ENCODE measurements around the gene TOM1L2.
A peak's percentile ranks its signal among the peaks of the same experiment; 100 is the strongest.

Gene TOM1L2

DNA sequence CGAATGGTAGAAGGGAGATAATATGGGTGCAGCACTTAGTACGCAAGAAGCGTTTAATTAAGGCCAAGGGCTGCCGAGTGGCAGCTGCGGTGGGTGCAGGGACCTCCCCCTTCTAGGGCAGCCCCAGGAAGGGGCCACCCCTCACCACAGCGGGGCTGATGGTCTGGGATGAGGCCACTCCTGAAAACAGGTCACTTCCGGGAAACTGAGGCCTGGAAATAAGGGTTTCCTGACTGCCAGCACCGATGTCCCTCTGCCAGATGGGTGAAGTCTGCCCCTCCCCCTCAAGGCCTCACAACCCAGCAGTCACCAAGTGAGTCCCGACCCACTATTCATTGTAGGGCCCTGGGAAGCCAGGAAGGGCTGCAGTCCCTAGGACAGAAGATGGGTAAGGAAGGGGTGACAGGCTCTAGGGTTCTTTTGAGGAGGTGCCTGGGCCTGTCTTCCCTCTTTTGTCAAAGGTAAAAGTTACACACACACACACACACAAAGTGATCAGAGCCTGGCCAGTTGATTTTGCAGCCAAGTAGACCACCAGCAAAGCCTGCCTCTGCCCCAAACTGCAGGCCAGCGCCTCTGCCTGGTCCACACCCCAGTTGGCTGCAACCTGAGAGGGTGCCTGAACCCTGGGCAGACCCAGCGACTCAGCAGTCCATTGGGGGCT lies 147.9 kb downstream of the TOM1L2 start:
- DNase-seq (ENCODE audit: low spot score), result no peak
- no peaks in the 10 kb centered on the region for H3K9me3 Mint-ChIP-seq
- peak overlapping the region; percentile 78 for H3K4me3 Mint-ChIP-seq
- H3K27me3 Mint-ChIP-seq (ENCODE audit: low read depth), result no peaks in the 10 kb centered on the region
- peaks cover 43% of the 10 kb centered on the region for H3K36me3 Mint-ChIP-seq (ENCODE audit: low read depth)
- peaks cover 65% of the 10 kb centered on the region for H3K4me1 Mint-ChIP-seq (ENCODE audit: low read depth)
- H3K27ac Mint-ChIP-seq, result peak overlapping the region; percentile 88

DNA sequence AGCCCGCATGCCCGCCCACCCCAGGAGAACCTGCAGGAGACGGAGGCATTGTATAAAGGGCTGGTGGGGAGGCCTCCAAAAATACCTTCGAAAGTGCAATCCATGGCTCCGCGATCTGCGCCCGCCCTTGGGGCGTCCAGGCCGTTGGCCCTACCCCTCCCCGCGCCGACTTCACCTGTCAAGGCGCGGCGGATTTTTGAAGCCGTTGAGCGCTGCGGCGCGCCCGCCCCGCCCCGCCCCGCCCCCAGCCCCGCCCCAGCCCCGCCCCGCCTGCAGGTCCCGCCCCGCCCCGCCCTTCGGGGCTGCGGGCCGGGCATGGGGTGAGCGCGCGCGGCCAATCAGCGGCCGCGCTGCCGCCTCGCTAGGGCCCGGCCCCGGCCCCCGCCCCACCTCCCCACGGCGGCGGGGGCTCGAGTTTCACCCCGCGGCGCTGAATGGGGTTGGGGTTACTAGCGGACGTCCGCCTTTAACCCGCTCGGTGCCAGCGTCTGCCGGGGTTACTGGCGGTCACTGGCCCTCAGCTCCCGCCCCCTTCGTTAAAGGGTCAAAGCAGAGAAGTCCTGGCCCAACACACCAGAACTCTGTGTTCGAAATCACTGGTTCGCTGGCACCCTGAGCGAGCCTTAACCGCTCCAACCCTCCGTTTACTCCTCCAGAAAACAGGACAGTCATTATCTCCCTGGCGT lies 148.6 kb downstream of the TOM1L2 start:
- H3K27ac Mint-ChIP-seq, result peak overlapping the region; percentile 88
- H3K36me3 Mint-ChIP-seq (ENCODE audit: low read depth), result peaks cover 49% of the 10 kb centered on the region
- peak overlapping the region; percentile 86 for H3K4me3 Mint-ChIP-seq
- H3K9me3 Mint-ChIP-seq, result no peaks in the 10 kb centered on the region
- no peaks in the 10 kb centered on the region for H3K27me3 Mint-ChIP-seq (ENCODE audit: low read depth)
- DNase-seq (ENCODE audit: low spot score), result peak; percentile 86
- H3K4me1 Mint-ChIP-seq (ENCODE audit: low read depth), result peaks cover 67% of the 10 kb centered on the region

DNA sequence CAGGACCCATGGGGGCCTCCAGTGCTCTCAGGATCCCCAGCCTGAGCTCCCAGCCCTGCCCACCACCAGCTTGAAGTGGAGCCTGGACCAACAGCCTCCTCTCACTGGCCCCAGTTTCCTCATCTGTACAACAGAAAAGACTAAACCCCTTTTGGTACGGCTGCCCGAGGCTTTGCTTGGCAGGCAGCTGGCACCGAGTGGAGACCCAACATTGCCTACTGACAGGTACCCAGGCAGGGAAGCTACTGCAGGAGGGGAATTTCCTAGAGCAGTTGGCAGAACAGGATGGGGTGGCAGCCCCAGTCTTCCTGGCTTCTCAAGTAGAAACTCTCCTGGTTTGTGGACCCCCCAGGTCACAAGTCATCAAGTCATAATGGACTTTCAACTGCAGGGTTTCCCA lies 149.6 kb downstream of the TOM1L2 start:
- Mint-ChIP-seq H3K36me3 (ENCODE audit: low read depth) (peaks cover 50% of the 10 kb centered on the region), H3K4me1 (ENCODE audit: low read depth) (peaks cover 68% of the 10 kb centered on the region), H3K4me3 (peak overlapping the region; percentile 86), H3K27me3 (ENCODE audit: low read depth) (no peaks in the 10 kb centered on the region), H3K9me3 (no peaks in the 10 kb centered on the region), H3K27ac (peak overlapping the region; percentile 79)
- DNase-seq (ENCODE audit: low spot score), result no peak

DNA sequence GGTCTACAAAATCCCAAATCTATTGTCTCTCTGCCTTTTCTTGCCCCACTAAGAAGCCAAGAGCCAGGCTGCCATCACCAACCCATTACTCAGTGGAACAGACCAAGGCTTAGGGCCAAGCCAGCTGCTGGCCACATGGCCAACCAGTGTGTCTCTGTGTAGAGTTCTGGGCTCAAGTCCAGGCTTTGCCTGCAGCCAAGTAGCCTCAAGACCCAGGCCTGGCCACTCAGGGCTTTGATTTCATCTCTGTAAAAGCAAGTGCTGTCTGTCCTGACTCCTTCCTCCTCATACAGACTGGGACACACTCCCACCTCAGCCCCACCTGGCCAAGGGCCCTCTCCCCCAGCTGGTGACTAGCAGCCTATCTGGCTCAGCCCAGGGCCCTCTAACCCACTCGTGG lies 150.0 kb downstream of the TOM1L2 start:
- no peak for DNase-seq (ENCODE audit: low spot score)
- Mint-ChIP-seq H3K9me3 (no peaks in the 10 kb centered on the region), H3K36me3 (ENCODE audit: low read depth) (peaks cover 52% of the 10 kb centered on the region), H3K4me1 (ENCODE audit: low read depth) (peaks cover 67% of the 10 kb centered on the region), H3K4me3 (peak overlapping the region; percentile 86), H3K27me3 (ENCODE audit: low read depth) (no peaks in the 10 kb centered on the region), H3K27ac (peak overlapping the region; percentile 79)

DNA sequence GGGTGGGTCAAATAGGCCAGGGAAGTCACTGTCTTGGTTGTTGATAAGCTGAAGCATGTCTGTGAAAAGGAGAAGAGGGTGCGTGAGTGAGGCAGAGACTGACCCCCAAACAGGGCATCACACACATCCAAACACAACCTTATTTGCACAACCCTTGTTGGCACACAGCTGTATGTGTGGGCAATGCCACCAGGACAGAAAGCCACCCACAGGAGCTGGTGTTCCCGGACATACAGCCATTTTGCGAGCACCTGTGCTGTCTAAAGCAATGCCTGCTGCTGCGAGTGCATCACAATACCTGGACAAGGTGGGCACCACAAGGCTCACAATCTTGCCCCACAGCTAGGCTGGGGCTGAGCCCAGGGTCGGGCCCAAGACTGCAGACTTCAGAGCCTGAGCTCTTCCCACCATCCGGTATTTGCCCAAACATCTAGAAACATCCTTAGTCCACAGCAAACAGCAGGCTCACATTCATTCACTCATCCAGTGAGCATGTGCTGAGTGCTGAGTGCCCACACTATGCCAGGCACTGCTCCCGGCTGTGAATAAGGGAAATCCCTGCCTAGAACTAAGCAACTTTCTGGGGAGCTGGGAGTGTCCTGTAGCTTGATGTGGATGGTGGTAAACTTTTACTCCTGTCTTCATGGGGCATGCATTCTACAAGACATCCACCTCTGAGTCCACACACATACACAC lies 151.6 kb downstream of the TOM1L2 start:
- Mint-ChIP-seq H3K4me1 (ENCODE audit: low read depth) (peaks cover 52% of the 10 kb centered on the region), H3K27me3 (ENCODE audit: low read depth) (no peaks in the 10 kb centered on the region), H3K4me3 (peak overlapping the region; percentile 86), H3K9me3 (no peaks in the 10 kb centered on the region), H3K27ac (peak overlapping the region; percentile 79), H3K36me3 (ENCODE audit: low read depth) (peaks cover 53% of the 10 kb centered on the region)
- no peak for DNase-seq (ENCODE audit: low spot score)

DNA sequence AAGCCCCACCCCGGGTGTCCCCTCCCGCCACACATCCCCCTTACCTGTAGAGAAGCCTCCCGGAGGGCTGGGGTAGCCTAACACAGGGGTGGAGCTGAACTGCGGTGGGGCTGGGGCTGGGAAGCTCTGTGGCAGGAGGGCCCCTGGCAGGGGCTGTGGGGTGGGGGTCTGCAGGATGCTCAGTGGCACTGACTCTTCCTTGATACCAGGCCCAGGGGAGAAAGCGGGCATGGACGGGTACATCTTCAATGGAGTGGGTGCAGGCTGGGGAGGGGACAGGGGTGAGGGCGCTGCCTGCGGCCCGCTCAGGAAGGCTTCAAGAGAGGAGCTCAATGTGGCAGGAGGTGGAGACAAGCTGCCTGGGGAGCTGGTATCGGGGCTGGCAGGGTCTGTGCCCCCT lies 152.2 kb downstream of the TOM1L2 start:
- Mint-ChIP-seq H3K27me3 (ENCODE audit: low read depth) (no peaks in the 10 kb centered on the region), H3K27ac (peak overlapping the region; percentile 81), H3K9me3 (no peaks in the 10 kb centered on the region), H3K36me3 (ENCODE audit: low read depth) (peaks cover 57% of the 10 kb centered on the region), H3K4me1 (ENCODE audit: low read depth) (peaks cover 50% of the 10 kb centered on the region), H3K4me3 (peak overlapping the region; percentile 86)
- no peak for DNase-seq (ENCODE audit: low spot score)

DNA sequence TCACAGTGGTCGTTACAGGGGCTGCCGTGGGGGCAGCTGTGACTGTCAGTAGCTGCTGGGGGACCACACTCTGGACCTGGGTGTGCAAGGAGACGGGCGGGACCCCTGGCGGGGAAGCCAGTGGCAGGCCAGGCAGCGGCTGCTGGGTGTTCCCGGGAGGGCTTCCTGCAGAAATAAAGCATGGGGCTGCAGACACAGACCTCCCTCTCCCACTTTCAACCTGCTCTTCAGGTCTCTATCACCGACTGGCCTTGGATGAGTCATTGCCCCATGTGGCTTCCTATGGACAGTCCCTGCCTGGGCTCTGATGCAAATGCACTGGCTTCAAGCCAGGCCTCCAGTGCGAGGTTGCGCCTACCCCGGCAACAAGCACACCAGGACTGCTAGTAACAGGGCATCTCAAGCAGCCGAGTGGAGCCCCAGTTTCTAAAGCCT lies 152.6 kb downstream of the TOM1L2 start:
- peak; percentile 84 for DNase-seq (ENCODE audit: low spot score)
- no peaks in the 10 kb centered on the region for H3K9me3 Mint-ChIP-seq
- peaks cover 59% of the 10 kb centered on the region for H3K36me3 Mint-ChIP-seq (ENCODE audit: low read depth)
- H3K4me3 Mint-ChIP-seq, result peak overlapping the region; percentile 86
- H3K4me1 Mint-ChIP-seq (ENCODE audit: low read depth), result peaks cover 46% of the 10 kb centered on the region
- H3K27me3 Mint-ChIP-seq (ENCODE audit: low read depth), result no peaks in the 10 kb centered on the region
- peak overlapping the region; percentile 81 for H3K27ac Mint-ChIP-seq

DNA sequence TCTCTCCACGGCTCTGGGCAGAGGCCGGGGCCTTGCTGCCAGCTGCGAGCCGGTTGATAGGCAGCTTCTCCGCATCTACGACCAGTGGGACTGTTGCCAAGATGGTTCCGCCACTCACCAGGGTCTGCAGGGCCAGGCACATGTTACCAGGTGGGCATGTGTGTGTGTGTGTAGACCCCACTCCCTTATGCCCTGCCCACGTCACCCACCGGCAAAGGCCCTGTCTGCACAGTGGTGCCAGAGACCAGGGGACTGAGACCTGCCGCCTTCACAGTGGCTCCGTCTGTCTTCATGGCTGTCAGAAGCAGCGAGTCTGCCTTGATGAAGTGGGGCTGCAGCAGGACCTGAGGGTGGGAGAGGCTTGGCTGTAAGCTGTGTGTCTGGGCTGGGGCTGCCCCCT lies 153.1 kb downstream of the TOM1L2 start:
- DNase-seq (ENCODE audit: low spot score), result no peak
- peak overlapping the region; percentile 8 for H3K4me3 Mint-ChIP-seq
- H3K4me1 Mint-ChIP-seq (ENCODE audit: low read depth), result peaks cover 41% of the 10 kb centered on the region
- no peaks in the 10 kb centered on the region for H3K9me3 Mint-ChIP-seq
- H3K27ac Mint-ChIP-seq, result peak overlapping the region; percentile 47
- no peaks in the 10 kb centered on the region for H3K27me3 Mint-ChIP-seq (ENCODE audit: low read depth)
- H3K36me3 Mint-ChIP-seq (ENCODE audit: low read depth), result peaks cover 59% of the 10 kb centered on the region

DNA sequence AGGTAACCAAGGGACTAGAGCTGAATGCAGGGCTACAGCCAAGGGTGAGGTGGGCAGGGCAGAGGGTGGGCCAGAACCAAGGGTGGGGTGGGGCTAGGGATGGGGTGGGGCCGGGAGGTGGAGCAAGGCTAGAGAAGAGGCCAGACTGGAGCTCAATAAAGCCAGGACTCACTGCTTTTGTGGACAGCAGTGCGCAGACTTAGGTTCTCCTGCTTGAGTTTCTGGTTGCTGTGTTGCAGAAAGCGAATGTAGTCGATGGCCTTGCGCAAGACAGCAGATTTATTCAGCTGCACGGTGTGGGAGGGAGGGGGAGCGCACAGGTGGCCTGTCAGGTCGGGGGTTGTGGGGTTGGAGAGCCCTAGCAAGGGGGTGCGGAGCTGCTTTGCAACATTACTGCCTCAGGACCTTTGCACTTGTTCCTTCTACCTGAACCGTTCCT lies 154.1 kb downstream of the TOM1L2 start:
- DNase-seq (ENCODE audit: low spot score), result no peak
- no peaks in the 10 kb centered on the region for H3K27me3 Mint-ChIP-seq (ENCODE audit: low read depth)
- no peak overlapping the region for H3K4me3 Mint-ChIP-seq
- H3K4me1 Mint-ChIP-seq (ENCODE audit: low read depth), result peaks cover 39% of the 10 kb centered on the region
- no peak overlapping the region for H3K27ac Mint-ChIP-seq
- no peaks in the 10 kb centered on the region for H3K9me3 Mint-ChIP-seq
- peaks cover 60% of the 10 kb centered on the region for H3K36me3 Mint-ChIP-seq (ENCODE audit: low read depth)

DNA sequence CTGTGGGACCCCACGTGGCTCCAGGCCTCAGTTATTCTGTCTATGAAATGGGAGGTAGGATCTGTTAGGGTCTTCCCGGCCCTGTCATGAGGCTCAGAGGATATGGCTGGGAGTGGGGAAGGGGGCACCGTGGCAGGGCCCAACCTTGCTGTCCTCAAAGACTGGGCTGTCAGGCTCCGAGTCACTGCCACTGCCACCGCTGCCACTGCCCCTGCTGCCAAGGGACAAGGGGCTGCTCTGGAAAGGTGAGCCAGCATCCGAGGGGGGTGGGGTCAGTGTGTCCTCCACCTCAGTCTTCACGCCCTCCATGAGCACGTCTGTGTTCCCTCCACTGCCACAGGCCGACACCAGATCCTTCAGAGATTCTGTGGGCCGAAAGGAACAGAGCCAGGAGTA lies 154.7 kb downstream of the TOM1L2 start:
- peaks cover 38% of the 10 kb centered on the region for H3K4me1 Mint-ChIP-seq (ENCODE audit: low read depth)
- peaks cover 60% of the 10 kb centered on the region for H3K36me3 Mint-ChIP-seq (ENCODE audit: low read depth)

DNA sequence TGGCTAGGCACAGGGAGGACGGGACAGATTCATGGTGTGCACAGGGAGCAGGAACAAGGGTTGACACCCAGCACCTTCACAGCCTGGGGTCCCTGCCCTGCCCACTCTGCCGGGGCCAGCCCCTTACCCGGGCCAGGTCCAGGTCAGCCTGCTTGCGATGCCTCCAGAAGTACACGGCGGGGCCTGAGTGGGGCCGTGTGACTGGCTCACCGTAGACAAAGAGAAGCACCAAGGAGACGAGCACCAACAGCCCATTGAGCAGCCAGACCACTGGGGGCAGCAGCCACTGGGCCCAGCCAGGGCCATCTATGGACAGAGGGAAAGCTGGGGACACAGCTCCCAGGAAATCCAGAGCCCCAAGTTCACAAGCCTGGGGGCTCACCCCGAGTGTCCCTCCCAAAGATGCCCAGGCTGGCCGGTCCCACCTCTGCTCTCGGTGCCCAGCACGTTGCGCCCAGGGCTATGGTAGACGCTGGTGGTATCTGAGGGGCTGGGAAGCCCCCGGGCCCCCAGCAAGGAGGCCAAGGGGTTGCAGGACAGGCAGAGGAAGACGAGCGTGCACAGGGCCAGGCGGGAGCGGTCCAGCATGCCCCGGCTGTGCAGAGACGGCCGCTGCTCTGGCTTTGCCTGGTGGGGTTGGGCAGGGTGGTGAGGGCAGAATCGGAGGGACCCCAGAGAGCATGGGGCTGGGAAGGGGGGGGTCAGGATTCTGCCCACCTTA lies 155.2 kb downstream of the TOM1L2 start:
- no peaks in the 10 kb centered on the region for H3K9me3 Mint-ChIP-seq
- peaks cover 33% of the 10 kb centered on the region for H3K4me1 Mint-ChIP-seq (ENCODE audit: low read depth)
- H3K36me3 Mint-ChIP-seq (ENCODE audit: low read depth), result peaks cover 59% of the 10 kb centered on the region
- H3K27me3 Mint-ChIP-seq (ENCODE audit: low read depth), result no peaks in the 10 kb centered on the region
- H3K27ac Mint-ChIP-seq, result no peak overlapping the region
- H3K4me3 Mint-ChIP-seq, result no peak overlapping the region
- no peak for DNase-seq (ENCODE audit: low spot score)

More for the DNA sequence above, 154.7 kb downstream of the TOM1L2 start:
- no peaks in the 10 kb centered on the region for H3K27me3 Mint-ChIP-seq (ENCODE audit: low read depth)
- H3K27ac Mint-ChIP-seq, result no peak overlapping the region
- H3K9me3 Mint-ChIP-seq, result no peaks in the 10 kb centered on the region
- no peak for DNase-seq (ENCODE audit: low spot score)
- no peak overlapping the region for H3K4me3 Mint-ChIP-seq

DNA sequence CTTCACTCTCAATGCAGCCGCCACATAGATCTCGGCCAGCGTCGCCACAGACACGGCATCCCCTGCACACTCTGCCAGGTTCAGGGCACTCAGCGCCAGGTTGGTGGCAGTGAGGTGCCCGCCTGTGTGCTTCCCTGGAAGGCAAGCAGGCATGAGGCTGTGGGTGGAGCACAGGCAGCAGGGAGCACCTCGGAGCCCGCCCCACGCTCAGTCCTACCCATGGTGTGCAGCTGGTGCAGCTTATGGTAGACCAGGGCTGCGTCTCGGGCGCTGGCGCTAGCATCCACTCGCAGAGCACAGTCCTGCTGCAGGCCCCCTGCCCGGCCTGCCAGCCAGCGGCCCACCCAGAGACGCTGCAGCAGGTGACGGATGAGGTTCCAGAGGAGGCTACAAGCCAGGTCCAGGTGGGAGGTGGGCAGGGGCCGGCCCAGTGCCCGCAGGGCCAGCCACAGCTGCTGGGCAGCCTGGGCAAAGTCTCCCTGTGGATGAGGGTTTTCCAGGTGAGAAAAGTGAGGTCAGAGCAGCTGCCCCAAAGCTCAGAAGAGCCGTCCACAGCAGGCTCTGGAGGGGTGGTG lies 155.9 kb downstream of the TOM1L2 start:
- peaks cover 26% of the 10 kb centered on the region for H3K4me1 Mint-ChIP-seq (ENCODE audit: low read depth)
- no peaks in the 10 kb centered on the region for H3K9me3 Mint-ChIP-seq
- peaks cover 63% of the 10 kb centered on the region for H3K36me3 Mint-ChIP-seq (ENCODE audit: low read depth)
- no peaks in the 10 kb centered on the region for H3K27me3 Mint-ChIP-seq (ENCODE audit: low read depth)
- H3K4me3 Mint-ChIP-seq, result no peak overlapping the region
- DNase-seq (ENCODE audit: low spot score), result no peak
- no peak overlapping the region for H3K27ac Mint-ChIP-seq

DNA sequence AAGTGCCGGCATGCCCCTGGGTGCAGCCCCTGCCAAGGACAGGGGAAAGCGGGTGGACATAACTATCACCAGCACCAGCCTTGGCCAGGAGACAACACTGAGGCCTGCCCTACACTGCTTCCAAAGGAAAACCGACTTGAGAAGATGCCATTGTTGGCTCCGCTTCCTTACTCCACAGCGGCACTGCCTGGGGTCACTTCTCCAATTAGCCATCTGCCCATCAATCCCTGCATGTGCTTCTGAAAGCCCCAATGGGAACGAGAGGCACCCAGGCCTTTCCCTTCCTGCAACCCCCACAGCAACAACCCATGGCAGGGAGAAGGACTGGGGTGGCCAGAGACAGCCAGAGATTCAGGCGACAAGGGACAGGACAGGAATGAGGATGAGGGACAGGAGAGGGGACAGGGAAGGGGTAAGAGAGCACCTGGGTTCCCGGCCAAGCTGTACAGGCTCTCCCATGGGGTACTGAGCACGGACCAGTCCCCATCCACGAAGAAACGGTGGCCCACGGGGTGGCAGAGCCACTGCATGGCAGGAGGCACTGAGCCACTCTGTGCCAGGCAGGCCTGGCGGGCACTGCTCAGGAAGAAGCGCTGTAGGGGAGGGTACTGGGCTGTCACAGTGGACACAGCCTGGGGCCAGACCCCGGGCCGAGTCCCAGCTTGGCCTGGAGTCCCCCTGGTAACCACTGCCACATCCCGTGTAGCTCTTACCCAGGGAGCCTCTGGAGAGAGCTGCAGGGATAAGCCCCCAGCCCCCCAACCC lies 156.6 kb downstream of the TOM1L2 start:
- H3K36me3 Mint-ChIP-seq (ENCODE audit: low read depth), result peaks cover 62% of the 10 kb centered on the region
- H3K9me3 Mint-ChIP-seq, result no peaks in the 10 kb centered on the region
- no peaks in the 10 kb centered on the region for H3K27me3 Mint-ChIP-seq (ENCODE audit: low read depth)
- peak overlapping the region; percentile 52 for H3K27ac Mint-ChIP-seq
- no peak for DNase-seq (ENCODE audit: low spot score)
- peaks cover 21% of the 10 kb centered on the region for H3K4me1 Mint-ChIP-seq (ENCODE audit: low read depth)
- no peak overlapping the region for H3K4me3 Mint-ChIP-seq

Data from T-helper 2 cell treated with Interferon-gamma antibody and Interleukin-4, amounts not matched to agents 5 μg/mL and 100 μg/mL, for 36 hours (primary cell).